Prostate gland (tissue), 2 donors: ENCODE data around the gene SEMA6D.

Experiments
- POLR2A ChIP-seq: fragments of 450-650 bp; IDR thresholded peaks from one replicate; pipeline ENCODE4 v1.6.1; 2016; ENCODE audit warnings: antibody characterized with exemption, mild to moderate bottlenecking
- TF ChIP-seq, protein P1 (sequence below), 4 experiments: fragments of 200-600 bp in 2 of 4; fragments of 450-650 bp in 2 of 4; sonication (generic) in 2 of 4; IDR thresholded peaks; 1 replicate in 3 of 4; 2 replicates in 1 of 4; pipeline ENCODE4 v1.5.1; 2016 to 2019; ENCODE audit warnings: antibody characterized with exemption in 4 of 4, mild to moderate bottlenecking in 2 of 4, moderate library complexity in 2 of 4

DNA sequence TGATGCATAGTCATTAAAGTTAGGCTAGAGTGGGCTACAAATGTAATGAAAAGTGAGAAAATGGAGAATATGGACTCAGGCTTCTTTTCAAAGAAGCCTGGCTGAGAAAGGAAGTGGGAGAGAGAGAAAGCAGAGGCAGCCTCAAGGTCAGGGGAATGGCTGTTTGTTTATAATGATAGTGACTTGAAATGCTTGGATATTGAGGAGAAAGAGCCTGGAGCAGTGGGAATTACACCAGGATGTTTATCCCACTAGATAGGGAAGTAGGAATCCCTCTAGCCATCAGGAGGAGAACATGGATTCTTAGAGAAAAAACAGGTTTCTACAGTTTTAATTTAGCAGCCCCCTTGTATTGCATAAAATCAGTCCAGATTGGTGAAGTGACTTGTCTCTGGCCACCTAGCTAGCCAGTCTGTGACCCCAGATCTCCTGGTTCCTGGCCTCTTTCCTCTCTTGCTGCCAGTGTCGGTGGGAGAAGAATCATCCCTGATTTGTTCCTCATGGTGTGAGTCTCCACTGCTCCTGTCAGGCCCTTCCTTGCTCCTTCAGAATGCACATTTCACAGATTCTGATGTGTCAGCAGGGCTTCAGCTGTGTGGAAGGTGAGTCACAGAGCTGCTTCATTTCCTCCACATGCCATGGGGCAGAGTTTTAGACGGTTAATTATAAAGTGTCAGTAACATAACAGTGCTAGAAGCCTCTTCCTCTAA is 32.9 kb downstream of the SEMA6D start:
- TF ChIP-seq, protein P1, sequence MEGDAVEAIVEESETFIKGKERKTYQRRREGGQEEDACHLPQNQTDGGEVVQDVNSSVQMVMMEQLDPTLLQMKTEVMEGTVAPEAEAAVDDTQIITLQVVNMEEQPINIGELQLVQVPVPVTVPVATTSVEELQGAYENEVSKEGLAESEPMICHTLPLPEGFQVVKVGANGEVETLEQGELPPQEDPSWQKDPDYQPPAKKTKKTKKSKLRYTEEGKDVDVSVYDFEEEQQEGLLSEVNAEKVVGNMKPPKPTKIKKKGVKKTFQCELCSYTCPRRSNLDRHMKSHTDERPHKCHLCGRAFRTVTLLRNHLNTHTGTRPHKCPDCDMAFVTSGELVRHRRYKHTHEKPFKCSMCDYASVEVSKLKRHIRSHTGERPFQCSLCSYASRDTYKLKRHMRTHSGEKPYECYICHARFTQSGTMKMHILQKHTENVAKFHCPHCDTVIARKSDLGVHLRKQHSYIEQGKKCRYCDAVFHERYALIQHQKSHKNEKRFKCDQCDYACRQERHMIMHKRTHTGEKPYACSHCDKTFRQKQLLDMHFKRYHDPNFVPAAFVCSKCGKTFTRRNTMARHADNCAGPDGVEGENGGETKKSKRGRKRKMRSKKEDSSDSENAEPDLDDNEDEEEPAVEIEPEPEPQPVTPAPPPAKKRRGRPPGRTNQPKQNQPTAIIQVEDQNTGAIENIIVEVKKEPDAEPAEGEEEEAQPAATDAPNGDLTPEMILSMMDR (IDR thresholded peaks at IDR 0.05): no peak
- no peak for TF ChIP-seq POLR2A
